Hepatocyte (in vitro differentiated cells): Measurements from ENCODE around the gene ITSN1. TPM values are rescaled to one million over a fixed set of nuclear protein-coding genes. Genes with fewer than 3 reads are reported as not detected.

Experiments
- DNase-seq: peaks from one replicate; pipeline ENCODE4 v3.0.0-alpha.2; 2016; ENCODE audit warnings: low spot score
- H2AFZ ChIP-seq: fragments of 200-600 bp; sonication (generic); 2 replicates; pipeline ENCODE4 v1.6.0; 2016; ENCODE audit warnings: antibody characterized with exemption, mild to moderate bottlenecking
- H3K27ac ChIP-seq: fragments of 200-600 bp; sonication (generic); 2 replicates; pipeline ENCODE4 v1.5.1; 2016; ENCODE audit warnings: mild to moderate bottlenecking
- H3K27me3 ChIP-seq: fragments of 200-600 bp; sonication (generic); 2 replicates; pipeline ENCODE4 v1.6.1; 2016
- H3K36me3 ChIP-seq: fragments of 200-600 bp; sonication (generic); replicated peaks from 2 replicates; pipeline ENCODE4 v1.5.1; 2016; ENCODE audit warnings: low read depth; ENCODE audit not compliant: insufficient read depth
- H3K4me1 ChIP-seq: fragments of 200-600 bp; sonication (generic); 2 replicates; pipeline ENCODE4 v1.5.1; 2016; ENCODE audit warnings: mild to moderate bottlenecking, moderate library complexity; ENCODE audit not compliant: insufficient read depth
- H3K4me2 ChIP-seq: fragments of 200-600 bp; sonication (generic); 2 replicates; pipeline ENCODE4 v1.6.0; 2016
- H3K4me3 ChIP-seq: fragments of 200-600 bp; sonication (generic); 2 replicates; pipeline ENCODE4 v1.5.1; 2016; ENCODE audit warnings: mild to moderate bottlenecking
- H3K79me2 ChIP-seq: fragments of 200-600 bp; sonication (generic); 2 replicates; pipeline ENCODE4 v1.6.0; 2017; ENCODE audit warnings: mild to moderate bottlenecking
- H3K9me2 ChIP-seq: fragments of 200-600 bp; sonication (generic); replicated peaks from 2 replicates; pipeline ENCODE4 v1.6.0; 2017; ENCODE audit warnings: mild to moderate bottlenecking; ENCODE audit not compliant: insufficient read depth
- H3K9me3 ChIP-seq: fragments of 200-600 bp; sonication (generic); 2 replicates; pipeline ENCODE4 v1.5.1; 2016; ENCODE audit warnings: low read depth, mild to moderate bottlenecking
- H4K20me1 ChIP-seq: fragments of 200-600 bp; sonication (generic); 2 replicates; pipeline ENCODE4 v1.6.0; 2016; ENCODE audit warnings: mild to moderate bottlenecking; ENCODE audit not compliant: insufficient read depth, poor library complexity, severe bottlenecking
- EZH2 ChIP-seq: fragments of 200-600 bp; sonication (generic); IDR thresholded peaks from 2 replicates; pipeline ENCODE4 v1.6.1; 2016; ENCODE audit warnings: antibody characterized with exemption, mild to moderate bottlenecking, borderline replicate concordance
- EZH2phosphoT487 ChIP-seq: fragments of 200-600 bp; sonication (generic); IDR thresholded peaks from one replicate; pipeline ENCODE4 v1.6.1; 2018; ENCODE audit warnings: antibody characterized with exemption, mild to moderate bottlenecking, low read depth, moderate library complexity; ENCODE audit not compliant: unreplicated experiment, severe bottlenecking
- WGBS: methylation state at CpG from one replicate; pipeline ENCODE4 v1.1.6; 2016; ENCODE audit warnings: low lambda C conversion rate; ENCODE audit errors: missing lambda C conversion rate; 5-methylcytosine and 5-hydroxymethylcytosine counted together
- polyA plus RNA-seq: library from polyadenylated mRNA; unstranded; fragments of >200 nt; fragmentation: Nextera tagmentation; extraction: Ambion mirVana; gene quantifications from 2 replicates; pipeline ENCODE4 v1.2.1, GENCODE V29; 2016
- total RNA-seq: library from RNA; depleted of rRNA; stranded (reverse); fragments of >200 nt; gene quantifications from 2 replicates; pipeline ENCODE4 v1.2.3, GENCODE V29; 2014
- TF ChIP-seq, protein P1 (sequence below): fragments of 200-600 bp; sonication (generic); IDR thresholded peaks from 2 replicates; pipeline ENCODE4 v1.5.1; 2016; ENCODE audit warnings: antibody characterized with exemption, mild to moderate bottlenecking; ENCODE audit not compliant: poor library complexity

ITSN1 gene
- total and polyA plus RNA-seq, 2 experiments from 2014 or later: 43.6 to 46.0 TPM

DNA sequence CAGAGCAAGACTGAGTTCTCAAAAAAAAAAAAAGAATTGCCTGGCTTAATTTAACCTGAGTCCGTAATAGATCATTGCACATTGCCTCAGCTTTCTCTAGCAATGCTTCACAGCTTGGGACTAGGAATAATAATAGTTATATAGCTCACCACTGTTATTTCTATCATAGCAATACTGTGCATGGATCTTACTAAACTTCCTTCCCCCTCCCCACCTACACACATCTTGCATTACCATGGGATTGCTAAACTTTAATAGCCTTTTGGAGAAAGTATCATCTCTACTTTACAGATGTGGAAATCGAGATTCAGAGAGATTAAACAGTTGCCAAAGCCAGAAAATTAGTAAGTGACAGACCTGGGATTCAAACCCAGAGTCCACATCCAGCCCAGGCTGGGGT lies 173.9 kb downstream of the ITSN1 start:
- TF ChIP-seq, protein P1, sequence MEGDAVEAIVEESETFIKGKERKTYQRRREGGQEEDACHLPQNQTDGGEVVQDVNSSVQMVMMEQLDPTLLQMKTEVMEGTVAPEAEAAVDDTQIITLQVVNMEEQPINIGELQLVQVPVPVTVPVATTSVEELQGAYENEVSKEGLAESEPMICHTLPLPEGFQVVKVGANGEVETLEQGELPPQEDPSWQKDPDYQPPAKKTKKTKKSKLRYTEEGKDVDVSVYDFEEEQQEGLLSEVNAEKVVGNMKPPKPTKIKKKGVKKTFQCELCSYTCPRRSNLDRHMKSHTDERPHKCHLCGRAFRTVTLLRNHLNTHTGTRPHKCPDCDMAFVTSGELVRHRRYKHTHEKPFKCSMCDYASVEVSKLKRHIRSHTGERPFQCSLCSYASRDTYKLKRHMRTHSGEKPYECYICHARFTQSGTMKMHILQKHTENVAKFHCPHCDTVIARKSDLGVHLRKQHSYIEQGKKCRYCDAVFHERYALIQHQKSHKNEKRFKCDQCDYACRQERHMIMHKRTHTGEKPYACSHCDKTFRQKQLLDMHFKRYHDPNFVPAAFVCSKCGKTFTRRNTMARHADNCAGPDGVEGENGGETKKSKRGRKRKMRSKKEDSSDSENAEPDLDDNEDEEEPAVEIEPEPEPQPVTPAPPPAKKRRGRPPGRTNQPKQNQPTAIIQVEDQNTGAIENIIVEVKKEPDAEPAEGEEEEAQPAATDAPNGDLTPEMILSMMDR: no peak
- no peak for TF ChIP-seq EZH2
- no peak for TF ChIP-seq EZH2phosphoT487
- Histone ChIP-seq H2AFZ (no peak overlapping the region), H3K9me2 (no peaks in the 10 kb centered on the region), H3K27me3 (no peaks in the 10 kb centered on the region), H3K79me2 (no peaks in the 10 kb centered on the region), H3K27ac (no peak overlapping the region), H4K20me1 (no peaks in the 10 kb centered on the region), H3K9me3 (no peaks in the 10 kb centered on the region), H3K4me2 (no peak overlapping the region), H3K4me1 (no peaks in the 10 kb centered on the region), H3K4me3 (no peak overlapping the region), H3K36me3 (no peaks in the 10 kb centered on the region)
- 98% methylated on average over 2 of the region's 2 CpGs for WGBS
- no peak for DNase-seq

DNA sequence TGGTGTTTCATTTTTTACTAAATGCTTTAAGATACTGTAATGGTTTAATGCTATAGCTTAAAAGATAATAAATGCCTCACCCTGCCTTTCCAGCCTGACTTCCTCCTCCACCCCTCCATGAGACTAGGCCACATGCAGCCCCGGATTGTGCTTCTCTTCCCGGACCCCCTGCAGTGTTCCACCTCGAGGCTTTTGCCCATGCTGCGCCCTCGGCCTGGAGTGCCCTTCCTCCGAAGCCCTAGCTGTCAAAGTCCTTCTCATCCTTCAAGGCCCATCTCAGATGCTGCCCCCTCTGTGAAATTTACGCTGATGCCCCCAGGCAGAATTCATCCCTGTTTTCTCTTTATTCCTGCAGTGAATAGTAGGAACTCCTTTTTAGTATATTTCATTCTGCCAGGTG lies 174.8 kb downstream of the ITSN1 start:
- H3K27me3 ChIP-seq: no peaks in the 10 kb centered on the region
- H3K9me2 ChIP-seq: no peaks in the 10 kb centered on the region
- WGBS: 89% methylated on average over 7 of the region's 7 CpGs
- TF ChIP-seq, protein P1: no peak
- TF ChIP-seq EZH2phosphoT487 (no peak), EZH2 (no peak)
- H2AFZ ChIP-seq: no peak overlapping the region
- no peaks in the 10 kb centered on the region for H4K20me1 ChIP-seq
- H3K4me3 ChIP-seq: no peak overlapping the region
- H3K36me3 ChIP-seq: no peaks in the 10 kb centered on the region
- no peaks in the 10 kb centered on the region for H3K79me2 ChIP-seq
- H3K4me1 ChIP-seq: no peaks in the 10 kb centered on the region
- H3K27ac ChIP-seq: no peak overlapping the region
- no peak for DNase-seq
- H3K4me2 ChIP-seq: no peak overlapping the region
- no peaks in the 10 kb centered on the region for H3K9me3 ChIP-seq

DNA sequence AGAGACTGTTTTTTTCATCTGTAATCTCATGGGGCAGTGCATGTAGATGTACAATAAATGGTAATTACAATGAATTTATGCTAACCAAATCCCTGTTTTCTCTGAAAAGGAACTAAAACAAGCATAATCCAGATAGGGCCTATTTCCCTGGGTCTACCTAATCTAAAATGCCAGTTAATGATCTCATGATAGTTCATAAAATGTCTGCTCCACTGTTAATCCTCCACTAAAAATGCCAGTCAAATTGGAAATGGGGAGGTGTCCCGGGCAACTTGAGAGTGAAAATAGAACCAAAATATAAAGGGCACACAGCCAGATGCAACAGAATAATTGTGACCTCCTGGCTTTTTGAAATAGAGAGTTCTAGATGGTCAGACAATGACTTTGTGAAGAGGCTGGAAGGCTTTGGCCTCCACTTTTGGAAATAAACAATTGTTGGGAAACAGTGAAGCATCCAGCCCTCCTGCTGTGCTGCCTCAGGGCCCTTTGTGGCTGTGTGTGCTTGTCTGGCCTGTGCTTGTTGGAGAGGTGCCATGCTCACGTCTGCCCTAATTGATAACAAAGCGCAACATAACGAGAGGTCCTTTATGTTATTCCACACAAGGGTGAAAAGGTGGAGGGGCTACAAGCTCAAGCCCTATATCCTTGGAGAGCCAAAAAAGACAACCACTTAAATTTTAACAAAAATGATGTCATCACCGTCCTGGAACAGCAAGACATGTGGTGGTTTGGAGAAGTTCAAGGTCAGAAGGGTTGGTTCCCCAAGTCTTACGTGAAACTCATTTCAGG lies 175.6 kb downstream of the ITSN1 start:
- no peak overlapping the region for H3K4me2 ChIP-seq
- no peaks in the 10 kb centered on the region for H4K20me1 ChIP-seq
- no peak overlapping the region for H3K27ac ChIP-seq
- H3K4me1 ChIP-seq: no peaks in the 10 kb centered on the region
- WGBS: 85% methylated on average over 6 of the region's 6 CpGs
- no peaks in the 10 kb centered on the region for H3K9me2 ChIP-seq
- no peaks in the 10 kb centered on the region for H3K79me2 ChIP-seq
- DNase-seq: no peak
- H3K4me3 ChIP-seq: no peak overlapping the region
- no peak overlapping the region for H2AFZ ChIP-seq
- H3K36me3 ChIP-seq: no peaks in the 10 kb centered on the region
- H3K27me3 ChIP-seq: no peaks in the 10 kb centered on the region
- H3K9me3 ChIP-seq: no peaks in the 10 kb centered on the region
- no peak for TF ChIP-seq EZH2
- no peak for TF ChIP-seq EZH2phosphoT487
- TF ChIP-seq, protein P1: no peak
